ENCODE data around the gene PITPNB.

DNA sequence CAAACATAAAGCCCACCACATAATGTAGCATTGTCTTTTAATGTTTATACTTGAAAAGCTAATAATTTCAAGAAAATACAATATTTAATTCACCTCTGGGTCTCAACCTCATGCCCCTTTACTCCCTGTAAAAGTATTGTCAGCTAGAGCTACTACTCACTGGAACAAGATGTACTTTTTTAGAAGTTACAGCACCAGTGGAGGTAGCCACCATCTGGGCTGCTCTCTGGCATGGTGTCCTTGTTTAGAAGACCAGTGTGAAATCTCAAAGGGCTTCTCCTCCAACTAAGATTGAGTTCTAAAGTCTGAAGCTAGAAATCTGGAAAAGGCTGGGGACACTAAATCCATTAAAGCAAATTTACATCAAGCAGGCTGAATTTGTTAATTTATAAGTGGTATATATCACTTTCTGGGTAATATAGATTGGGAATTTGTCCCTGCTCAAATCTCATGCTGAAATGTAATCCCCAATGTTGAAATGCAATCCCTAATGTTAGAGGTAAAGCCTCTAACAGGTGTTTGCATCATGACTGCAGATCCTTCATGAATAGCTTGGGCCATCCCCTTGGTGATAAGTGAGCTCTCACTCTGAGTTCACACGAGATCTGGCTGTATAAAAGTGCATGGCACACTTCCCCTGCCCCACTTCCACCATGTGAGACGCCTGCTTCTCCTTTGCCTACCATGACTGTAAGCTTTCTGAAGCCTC is 47.6 kb downstream of the PITPNB start:
- TF ChIP-seq, protein P1, sequence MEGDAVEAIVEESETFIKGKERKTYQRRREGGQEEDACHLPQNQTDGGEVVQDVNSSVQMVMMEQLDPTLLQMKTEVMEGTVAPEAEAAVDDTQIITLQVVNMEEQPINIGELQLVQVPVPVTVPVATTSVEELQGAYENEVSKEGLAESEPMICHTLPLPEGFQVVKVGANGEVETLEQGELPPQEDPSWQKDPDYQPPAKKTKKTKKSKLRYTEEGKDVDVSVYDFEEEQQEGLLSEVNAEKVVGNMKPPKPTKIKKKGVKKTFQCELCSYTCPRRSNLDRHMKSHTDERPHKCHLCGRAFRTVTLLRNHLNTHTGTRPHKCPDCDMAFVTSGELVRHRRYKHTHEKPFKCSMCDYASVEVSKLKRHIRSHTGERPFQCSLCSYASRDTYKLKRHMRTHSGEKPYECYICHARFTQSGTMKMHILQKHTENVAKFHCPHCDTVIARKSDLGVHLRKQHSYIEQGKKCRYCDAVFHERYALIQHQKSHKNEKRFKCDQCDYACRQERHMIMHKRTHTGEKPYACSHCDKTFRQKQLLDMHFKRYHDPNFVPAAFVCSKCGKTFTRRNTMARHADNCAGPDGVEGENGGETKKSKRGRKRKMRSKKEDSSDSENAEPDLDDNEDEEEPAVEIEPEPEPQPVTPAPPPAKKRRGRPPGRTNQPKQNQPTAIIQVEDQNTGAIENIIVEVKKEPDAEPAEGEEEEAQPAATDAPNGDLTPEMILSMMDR (IDR thresholded peaks at IDR 0.05; ENCODE audit: low read length), result no peak
- no peak for TF ChIP-seq EZH2 (IDR thresholded peaks at IDR 0.05; ENCODE audit: borderline replicate concordance, low read length)
